GM21528 (cell line): Measurements from ENCODE around the gene HIVEP3.

Experiments
- ATAC-seq: cut with Tn5 transposase; IDR thresholded peaks from one replicate; pipeline ENCODE4 v1.9.1; 2021; ENCODE audit warnings: mild to moderate bottlenecking, moderate library complexity; ENCODE audit not compliant: unreplicated experiment, low FRiP score

The HIVEP3 gene

DNA sequence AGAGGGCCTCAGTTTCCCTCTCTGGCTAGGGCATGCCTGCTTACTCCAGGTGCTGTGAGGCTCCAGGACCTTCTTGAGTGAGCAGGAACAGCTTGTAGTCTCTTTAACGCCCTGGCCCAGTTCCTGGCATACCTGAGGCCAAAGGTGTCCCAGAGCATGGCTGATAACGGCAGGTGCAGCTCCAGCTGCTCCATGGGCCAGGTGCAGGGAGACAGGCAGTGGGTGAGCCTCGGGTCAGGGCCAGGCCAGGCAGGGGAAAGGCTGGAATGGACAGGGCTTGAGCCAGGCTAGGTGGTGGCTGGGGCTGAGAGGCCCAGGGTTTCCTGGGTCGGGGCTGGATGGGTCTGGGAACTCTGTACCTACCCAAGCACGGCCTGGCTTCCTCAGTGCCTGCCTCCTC, 452.6 kb downstream of the HIVEP3 start:
- no peak for ATAC-seq

DNA sequence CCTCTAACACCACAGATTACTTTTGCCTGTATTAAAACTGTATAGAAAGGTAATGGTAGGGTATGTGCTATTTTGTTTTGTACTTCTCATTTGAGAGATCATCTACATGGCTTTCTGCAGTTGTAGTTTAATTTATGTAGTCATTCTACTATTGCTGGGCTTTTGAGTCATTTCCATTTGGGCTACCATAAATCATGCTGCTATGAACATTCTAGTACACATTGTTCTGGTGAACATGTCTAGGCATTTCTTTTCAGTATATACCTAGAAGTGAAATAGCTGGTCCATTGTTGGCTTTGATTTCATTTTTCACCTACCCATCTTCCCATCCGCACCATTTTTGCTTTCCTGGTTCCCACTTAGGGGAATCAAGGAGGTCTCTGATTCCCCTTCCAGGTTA, 453.0 kb downstream of the HIVEP3 start:
- ATAC-seq: no peak

DNA sequence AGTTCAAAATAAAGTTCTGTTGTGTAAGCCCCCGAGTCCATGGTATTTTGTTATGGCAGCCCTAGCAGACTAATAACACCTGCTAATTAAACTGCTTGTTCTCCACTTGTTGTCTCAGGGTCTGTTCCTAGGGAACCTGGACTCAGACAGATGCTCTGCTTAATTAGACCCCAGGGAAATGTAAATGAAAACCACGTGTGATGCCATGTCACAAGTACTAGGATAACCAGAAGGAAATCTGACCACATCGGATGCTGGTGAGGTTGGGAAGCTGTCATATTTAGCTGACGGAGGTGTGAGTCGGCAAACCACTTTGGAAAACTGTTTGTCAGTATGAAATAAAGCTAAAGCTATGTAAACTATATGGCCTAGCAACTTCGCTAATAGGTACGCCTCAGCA, 453.8 kb downstream of the HIVEP3 start:
- ATAC-seq: no peak

DNA sequence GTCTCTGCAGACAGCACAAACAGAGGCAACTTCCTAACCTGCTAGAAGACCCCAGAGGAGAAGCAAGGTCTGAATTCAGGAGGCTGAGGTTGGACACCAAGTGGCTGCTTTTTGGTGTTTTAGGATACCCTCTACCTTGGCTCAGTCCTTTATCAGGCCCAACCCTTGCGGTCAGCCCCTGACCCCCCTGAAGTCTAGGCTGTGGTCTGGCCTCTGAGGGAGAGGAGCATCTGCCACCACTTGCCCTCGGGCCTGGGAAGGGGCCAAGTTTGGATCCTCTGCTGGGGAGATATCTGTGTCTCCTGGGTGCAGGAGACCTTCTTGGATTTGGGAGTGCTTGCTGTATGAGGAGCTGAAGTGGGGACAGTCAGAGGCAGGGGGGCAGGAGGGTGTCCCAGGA, 455.2 kb downstream of the HIVEP3 start:
- no peak for ATAC-seq

DNA sequence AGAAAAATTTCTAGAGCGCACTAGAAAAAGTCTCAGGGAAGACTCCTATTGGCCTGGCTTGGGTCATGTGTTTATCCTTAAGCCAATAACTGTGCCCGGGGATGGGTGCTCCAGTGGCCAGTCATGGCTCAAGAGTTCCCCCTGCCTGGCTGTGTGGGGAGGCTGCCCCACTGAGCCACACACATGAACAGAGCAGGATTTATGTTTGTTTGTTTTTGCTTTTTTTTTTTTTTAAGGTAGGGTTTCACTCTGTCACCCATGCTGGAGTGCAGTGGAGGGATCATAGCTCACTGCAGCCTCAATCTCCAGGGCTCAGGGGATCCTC, 456.1 kb downstream of the HIVEP3 start:
- no peak for ATAC-seq

DNA sequence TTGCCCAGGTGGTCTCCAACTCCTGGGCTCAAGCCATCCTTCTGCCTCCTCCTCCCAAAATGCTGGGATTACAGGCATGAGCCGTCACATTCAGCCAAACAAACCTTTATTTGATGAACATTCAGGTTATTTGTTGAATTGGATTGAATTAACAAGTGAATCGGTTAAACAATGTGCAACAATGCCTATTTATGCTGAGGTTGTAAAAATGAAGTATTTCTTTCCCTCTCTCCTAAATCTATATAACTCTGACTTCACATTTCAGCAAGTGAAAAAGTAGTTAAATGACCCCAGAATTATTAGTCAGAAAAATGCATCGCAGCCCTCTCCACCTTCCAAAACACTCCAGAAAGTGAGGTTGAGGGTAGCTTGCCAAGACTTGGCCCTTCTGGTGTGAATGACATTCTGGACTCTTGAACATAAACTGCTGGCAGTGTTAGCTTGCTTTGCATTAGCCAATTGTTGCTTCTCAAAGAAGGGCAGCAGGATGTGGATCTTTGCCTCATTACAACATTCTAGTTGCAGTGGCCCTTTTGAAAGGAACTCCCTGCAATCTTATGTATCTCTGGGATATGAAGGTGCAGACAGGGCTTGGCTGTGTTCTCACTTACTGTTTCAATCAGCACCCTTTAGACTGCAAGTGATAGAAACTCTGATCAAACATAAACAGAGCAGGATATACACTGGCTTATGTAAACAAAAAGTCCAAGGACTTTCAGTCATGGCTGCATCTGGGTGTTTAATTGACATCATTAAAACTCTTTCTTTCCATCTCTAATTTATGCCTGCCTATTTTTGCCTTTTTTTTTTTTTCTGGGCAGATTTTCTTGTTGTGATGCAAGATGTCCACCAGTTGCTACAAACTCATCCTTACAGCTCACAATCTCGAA, 456.7 kb downstream of the HIVEP3 start:
- no peak for ATAC-seq

DNA sequence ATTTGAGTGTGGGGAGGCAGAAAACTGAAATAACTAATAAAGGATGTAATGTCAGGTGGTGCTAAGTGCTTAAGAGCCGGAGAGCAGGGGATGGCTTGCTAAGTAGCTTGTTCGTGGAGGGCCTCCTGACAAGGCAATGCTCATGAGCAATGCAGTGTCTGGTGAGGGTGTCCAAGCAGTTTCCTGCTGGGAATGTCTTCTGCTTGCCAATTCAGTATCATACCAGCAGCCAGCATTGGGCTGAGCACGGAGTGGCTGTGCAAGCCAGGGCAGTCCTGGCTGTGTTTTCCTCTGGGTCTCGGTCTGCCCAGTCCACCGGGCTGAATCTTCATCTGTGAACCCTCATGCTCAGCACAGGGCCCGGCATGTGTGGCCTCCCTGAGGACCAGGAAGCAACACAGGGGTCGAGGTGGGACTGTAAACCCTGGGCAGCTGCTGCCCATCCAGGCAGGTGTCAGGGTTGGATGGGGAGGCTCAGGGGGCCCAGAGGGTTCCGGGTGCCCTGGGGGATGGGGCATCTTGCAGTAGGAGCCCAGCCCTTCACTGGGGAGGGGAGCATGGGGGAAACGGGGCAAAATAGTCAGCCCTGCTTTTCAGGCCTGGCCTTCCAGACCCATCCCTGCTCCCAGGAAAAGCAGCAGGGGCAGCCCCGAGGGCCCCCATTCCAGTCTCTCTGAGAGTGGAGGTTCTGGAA, 461.7 kb downstream of the HIVEP3 start:
- ATAC-seq: no peak
